ENCODE results near the gene MTMR1.

The MTMR1 gene

GRCh38 chrX:150753968-150754367 lies 60.8 kb downstream of the MTMR1 start:
- TF ChIP-seq ZFP3 (CRISPR knock-in tag; IDR thresholded peaks at IDR 0.05) (no peak), PPARA (CRISPR knock-in tag; IDR thresholded peaks at IDR 0.05; ENCODE audit: borderline replicate concordance) (no peak), OSR1 (CRISPR knock-in tag; IDR thresholded peaks at IDR 0.05) (no peak), CREB5 (CRISPR knock-in tag; IDR thresholded peaks at IDR 0.05; ENCODE audit: low read depth) (no peak), ZC3H10 (CRISPR knock-in tag; IDR thresholded peaks at IDR 0.05) (no peak), TCF4 (CRISPR knock-in tag; IDR thresholded peaks at IDR 0.05; ENCODE audit: borderline replicate concordance) (no peak), CSDC2 (CRISPR knock-in tag; IDR thresholded peaks at IDR 0.05) (no peak)
- no peak for ATAC-seq

- TF ChIP-seq ISL1 (CRISPR knock-in tag; IDR thresholded peaks at IDR 0.05) (no peak), BACH2 (CRISPR knock-in tag; IDR thresholded peaks at IDR 0.05; ENCODE audit: borderline replicate concordance) (no peak), ZNF565 (CRISPR knock-in tag; conservative IDR thresholded peaks at IDR 0.05; ENCODE audit: low read depth) (no peak), OSR1 (CRISPR knock-in tag; IDR thresholded peaks at IDR 0.05) (no peak), ARNTL (CRISPR knock-in tag; IDR thresholded peaks at IDR 0.05; ENCODE audit: borderline replicate concordance, low read depth) (no peak), SNAI2 (CRISPR knock-in tag; IDR thresholded peaks at IDR 0.05) (no peak), PATZ1 (CRISPR knock-in tag; IDR thresholded peaks at IDR 0.05; ENCODE audit: borderline replicate concordance) (no peak), TOX (CRISPR knock-in tag; IDR thresholded peaks at IDR 0.05; ENCODE audit: borderline replicate concordance) (no peak), ZFP3 (CRISPR knock-in tag; IDR thresholded peaks at IDR 0.05) (no peak), ZFP30 (CRISPR knock-in tag; IDR thresholded peaks at IDR 0.05) (no peak), RARB (CRISPR knock-in tag; IDR thresholded peaks at IDR 0.05) (no peak), CSDC2 (CRISPR knock-in tag; IDR thresholded peaks at IDR 0.05) (no peak)
- no peak for ATAC-seq
Measured at GRCh38 chrX:150757371-150757770, 64.2 kb downstream of the MTMR1 start.

GRCh38 chrX:150759568-150760416 lies 66.6 kb downstream of the MTMR1 start:
- TF ChIP-seq ZNF8 (CRISPR knock-in tag; IDR thresholded peaks at IDR 0.05) = no peak
- no peak for TF ChIP-seq OSR1 (CRISPR knock-in tag; IDR thresholded peaks at IDR 0.05)
- TF ChIP-seq RARB (CRISPR knock-in tag; IDR thresholded peaks at IDR 0.05) = no peak
- TF ChIP-seq PPARA (CRISPR knock-in tag; IDR thresholded peaks at IDR 0.05; ENCODE audit: borderline replicate concordance) = no peak
- TF ChIP-seq BACH2 (CRISPR knock-in tag; IDR thresholded peaks at IDR 0.05; ENCODE audit: borderline replicate concordance) = no peak
- no peak for TF ChIP-seq PATZ1 (CRISPR knock-in tag; IDR thresholded peaks at IDR 0.05; ENCODE audit: borderline replicate concordance)
- no peak for TF ChIP-seq TCF4 (CRISPR knock-in tag; IDR thresholded peaks at IDR 0.05; ENCODE audit: borderline replicate concordance)
- no peak for TF ChIP-seq TSHZ2 (CRISPR knock-in tag; IDR thresholded peaks at IDR 0.05)
- TF ChIP-seq ZFP30 (CRISPR knock-in tag; IDR thresholded peaks at IDR 0.05) = no peak
- no peak; the same call in 2 of the 3 replicates for ATAC-seq
